DOHH2 (cell line): ENCODE results near the gene CPAMD8.

ENCODE experiments used
- H3F3A ChIP-seq: fragments of 200-600 bp; sonication (generic), shearing (Covaris generic); 2 replicates; pipeline ENCODE4 v1.6.0; 2016; ENCODE audit warnings: antibody characterized with exemption, mild to moderate bottlenecking; ENCODE audit not compliant: control insufficient read depth, insufficient read depth
- H3K27ac ChIP-seq: fragments of 200-600 bp; sonication (generic); 2 replicates; pipeline ENCODE4 v1.5.1; 2014; ENCODE audit warnings: low read depth, mild to moderate bottlenecking, low read length, moderate library complexity
- H3K27me3 ChIP-seq: fragments of 200-600 bp; sonication (generic); 2 replicates; pipeline ENCODE4 v1.6.1; 2014; ENCODE audit warnings: mild to moderate bottlenecking, low read length, mixed read lengths; ENCODE audit not compliant: control insufficient read depth
- H3K36me3 ChIP-seq: fragments of 200-600 bp; sonication (generic); 2 replicates; pipeline ENCODE4 v1.6.1; 2014; ENCODE audit warnings: mild to moderate bottlenecking, low read length, moderate library complexity, mixed read lengths; ENCODE audit not compliant: control insufficient read depth
- H3K4me1 ChIP-seq: fragments of 200-600 bp; sonication (generic); 2 replicates; pipeline ENCODE4 v1.6.1; 2014; ENCODE audit warnings: mild to moderate bottlenecking, low read length, mixed read lengths; ENCODE audit not compliant: control insufficient read depth
- H3K4me2 ChIP-seq: fragments of 200-600 bp; sonication (generic); 2 replicates; pipeline ENCODE4 v1.6.0; 2014; ENCODE audit warnings: mild to moderate bottlenecking, low read length, moderate library complexity
- H3K4me3 ChIP-seq: fragments of 200-600 bp; sonication (generic); 2 replicates; pipeline ENCODE4 v1.5.1; 2014; ENCODE audit warnings: mild to moderate bottlenecking, low read length, mixed read lengths
- H3K79me2 ChIP-seq: fragments of 200-600 bp; sonication (generic); 2 replicates; pipeline ENCODE4 v1.6.1; 2014; ENCODE audit warnings: mild to moderate bottlenecking, low read length, mixed read lengths; ENCODE audit not compliant: control insufficient read depth
- H3K9me2 ChIP-seq: fragments of 200-600 bp; sonication (generic); replicated peaks from 2 replicates; pipeline ENCODE4 v1.6.1; 2014; ENCODE audit warnings: mild to moderate bottlenecking, low read length, mixed read lengths; ENCODE audit not compliant: control insufficient read depth
- H3K9me3 ChIP-seq: fragments of 200-600 bp; sonication (generic); 2 replicates; pipeline ENCODE4 v1.6.1; 2014; ENCODE audit warnings: antibody characterized with exemption, low read length, mixed read lengths; ENCODE audit not compliant: control insufficient read depth, insufficient read depth
- H4K20me1 ChIP-seq: fragments of 200-600 bp; sonication (generic); 2 replicates; pipeline ENCODE4 v1.6.0; 2014; ENCODE audit warnings: low read depth, mild to moderate bottlenecking, antibody characterized with exemption, low read length, moderate library complexity; ENCODE audit not compliant: control insufficient read depth, insufficient read depth
- CTCF ChIP-seq: fragments of 200-600 bp; sonication (generic); IDR thresholded peaks from one replicate; pipeline ENCODE4 v1.5.1; 2014; ENCODE audit warnings: antibody characterized with exemption, mild to moderate bottlenecking, low read depth, low read length; ENCODE audit not compliant: poor library complexity, severe bottlenecking
- EZH2phosphoT487 ChIP-seq: fragments of 200-600 bp; sonication (generic); IDR thresholded peaks from 2 replicates; pipeline ENCODE4 v1.6.1; 2017; ENCODE audit warnings: borderline replicate concordance, mild to moderate bottlenecking, antibody characterized with exemption, low read length, moderate library complexity, mixed read lengths

Gene CPAMD8

GRCh38 chr19:16946951-16947940 is 79.4 kb downstream of the CPAMD8 start:
- Histone ChIP-seq H3K4me1 (peaks cover 6% of the 10 kb centered on the region), H3K79me2 (no peaks in the 10 kb centered on the region), H3K9me2 (no peaks in the 10 kb centered on the region), H3K4me2 (no peak overlapping the region), H3K27ac (no peak overlapping the region), H3K27me3 (no peaks in the 10 kb centered on the region), H3K9me3 (peaks cover 5% of the 10 kb centered on the region; the same call in 1 of the 2 replicates), H3K4me3 (no peak overlapping the region), H4K20me1 (no peaks in the 10 kb centered on the region), H3F3A (no peaks in the 10 kb centered on the region), H3K36me3 (no peaks in the 10 kb centered on the region)
- TF ChIP-seq EZH2phosphoT487 = no peak
- no peak for TF ChIP-seq CTCF

DNA sequence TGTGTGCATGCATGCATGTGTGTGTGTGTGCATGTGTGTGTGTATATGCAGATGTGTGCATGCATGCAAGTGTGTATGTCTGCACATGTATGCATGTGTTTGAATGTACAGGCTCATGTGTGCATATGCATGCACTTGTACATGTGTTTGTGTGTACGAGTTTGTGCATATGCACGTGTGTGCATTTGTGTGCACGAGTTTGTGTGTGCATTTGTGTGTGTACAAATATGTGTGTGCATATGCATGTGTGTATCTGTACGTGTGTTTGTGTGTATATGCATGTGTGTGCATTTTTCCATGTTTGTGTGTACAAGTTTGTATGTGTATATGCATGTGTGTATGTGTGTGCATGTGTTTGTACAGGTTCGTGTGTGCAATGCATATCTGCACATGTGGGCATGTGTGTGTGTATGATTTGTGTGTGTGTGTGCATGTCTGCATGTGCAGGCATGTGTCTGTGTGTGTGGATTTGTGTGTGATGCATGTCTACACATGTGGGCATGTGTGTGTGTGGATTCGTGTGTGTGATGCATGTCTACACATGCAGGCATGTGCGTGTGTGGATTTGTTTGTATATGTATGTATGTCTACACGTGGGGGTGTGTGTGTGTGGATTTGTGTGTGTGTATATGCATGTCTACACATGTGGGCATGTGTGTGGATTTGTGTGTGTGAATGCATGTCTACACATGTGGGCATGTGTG is 80.7 kb downstream of the CPAMD8 start:
- no peaks in the 10 kb centered on the region for H4K20me1 ChIP-seq
- H3K9me3 ChIP-seq = peaks cover 5% of the 10 kb centered on the region; the same call in 1 of the 2 replicates
- no peaks in the 10 kb centered on the region for H3K36me3 ChIP-seq
- no peak overlapping the region for H3K4me3 ChIP-seq
- TF ChIP-seq EZH2phosphoT487 (no peak), CTCF (no peak)
- H3K4me1 ChIP-seq = peaks cover 6% of the 10 kb centered on the region
- H3F3A ChIP-seq = no peaks in the 10 kb centered on the region
- no peaks in the 10 kb centered on the region for H3K9me2 ChIP-seq
- H3K4me2 ChIP-seq = no peak overlapping the region
- no peaks in the 10 kb centered on the region for H3K79me2 ChIP-seq
- H3K27ac ChIP-seq = no peak overlapping the region
- H3K27me3 ChIP-seq = no peaks in the 10 kb centered on the region

GRCh38 chr19:16945364-16945714 is 81.3 kb downstream of the CPAMD8 start:
- Histone ChIP-seq H3K4me1 (peaks cover 6% of the 10 kb centered on the region), H3K4me3 (no peak overlapping the region), H3K36me3 (no peaks in the 10 kb centered on the region), H3K4me2 (no peak overlapping the region), H3K9me3 (peaks cover 5% of the 10 kb centered on the region; the same call in 1 of the 2 replicates), H3F3A (no peaks in the 10 kb centered on the region), H3K27me3 (no peaks in the 10 kb centered on the region), H3K79me2 (no peaks in the 10 kb centered on the region), H3K9me2 (no peaks in the 10 kb centered on the region), H3K27ac (no peak overlapping the region), H4K20me1 (no peaks in the 10 kb centered on the region)
- TF ChIP-seq CTCF = no peak
